ENCODE results near the gene ANTXR1.

DNA sequence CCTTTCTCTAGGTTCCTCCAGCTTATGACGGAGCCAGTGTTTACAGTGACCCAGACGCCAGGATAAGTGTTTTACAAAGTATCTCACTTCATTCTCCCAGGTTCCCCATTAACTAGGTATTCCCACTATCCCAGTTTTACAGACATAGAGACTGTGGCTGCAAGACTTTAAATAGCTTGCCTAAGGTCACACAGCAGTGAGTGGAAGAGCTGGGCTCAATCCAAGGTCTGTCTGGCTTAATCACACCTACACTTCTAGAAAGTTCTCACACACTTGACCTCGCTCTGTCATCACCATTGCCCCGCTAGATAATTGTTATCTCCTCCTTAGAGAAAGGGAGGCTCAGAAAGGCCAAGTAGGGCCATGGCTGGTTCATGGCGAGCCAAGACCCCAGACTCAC is 110.2 kb downstream of the ANTXR1 start:
- TF ChIP-seq, protein P1, sequence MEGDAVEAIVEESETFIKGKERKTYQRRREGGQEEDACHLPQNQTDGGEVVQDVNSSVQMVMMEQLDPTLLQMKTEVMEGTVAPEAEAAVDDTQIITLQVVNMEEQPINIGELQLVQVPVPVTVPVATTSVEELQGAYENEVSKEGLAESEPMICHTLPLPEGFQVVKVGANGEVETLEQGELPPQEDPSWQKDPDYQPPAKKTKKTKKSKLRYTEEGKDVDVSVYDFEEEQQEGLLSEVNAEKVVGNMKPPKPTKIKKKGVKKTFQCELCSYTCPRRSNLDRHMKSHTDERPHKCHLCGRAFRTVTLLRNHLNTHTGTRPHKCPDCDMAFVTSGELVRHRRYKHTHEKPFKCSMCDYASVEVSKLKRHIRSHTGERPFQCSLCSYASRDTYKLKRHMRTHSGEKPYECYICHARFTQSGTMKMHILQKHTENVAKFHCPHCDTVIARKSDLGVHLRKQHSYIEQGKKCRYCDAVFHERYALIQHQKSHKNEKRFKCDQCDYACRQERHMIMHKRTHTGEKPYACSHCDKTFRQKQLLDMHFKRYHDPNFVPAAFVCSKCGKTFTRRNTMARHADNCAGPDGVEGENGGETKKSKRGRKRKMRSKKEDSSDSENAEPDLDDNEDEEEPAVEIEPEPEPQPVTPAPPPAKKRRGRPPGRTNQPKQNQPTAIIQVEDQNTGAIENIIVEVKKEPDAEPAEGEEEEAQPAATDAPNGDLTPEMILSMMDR (IDR thresholded peaks at IDR 0.05): no peak
- TF ChIP-seq POLR2A (IDR thresholded peaks at IDR 0.05): no peak

Measured in uterus (tissue), 2 donors.